ENCODE data around the gene RNASET2. TPM values are rescaled to one million over a fixed set of nuclear protein-coding genes. Genes with fewer than 3 reads are reported as not detected.
"Not testable (repeated sequence)": the region's sequence is repeated elsewhere in the genome, so short reads cannot be mapped to it uniquely, and the experiment has no call there.

RNASET2 gene
- polyA plus RNA-seq, 1 donor, result 14.3 TPM

DNA sequence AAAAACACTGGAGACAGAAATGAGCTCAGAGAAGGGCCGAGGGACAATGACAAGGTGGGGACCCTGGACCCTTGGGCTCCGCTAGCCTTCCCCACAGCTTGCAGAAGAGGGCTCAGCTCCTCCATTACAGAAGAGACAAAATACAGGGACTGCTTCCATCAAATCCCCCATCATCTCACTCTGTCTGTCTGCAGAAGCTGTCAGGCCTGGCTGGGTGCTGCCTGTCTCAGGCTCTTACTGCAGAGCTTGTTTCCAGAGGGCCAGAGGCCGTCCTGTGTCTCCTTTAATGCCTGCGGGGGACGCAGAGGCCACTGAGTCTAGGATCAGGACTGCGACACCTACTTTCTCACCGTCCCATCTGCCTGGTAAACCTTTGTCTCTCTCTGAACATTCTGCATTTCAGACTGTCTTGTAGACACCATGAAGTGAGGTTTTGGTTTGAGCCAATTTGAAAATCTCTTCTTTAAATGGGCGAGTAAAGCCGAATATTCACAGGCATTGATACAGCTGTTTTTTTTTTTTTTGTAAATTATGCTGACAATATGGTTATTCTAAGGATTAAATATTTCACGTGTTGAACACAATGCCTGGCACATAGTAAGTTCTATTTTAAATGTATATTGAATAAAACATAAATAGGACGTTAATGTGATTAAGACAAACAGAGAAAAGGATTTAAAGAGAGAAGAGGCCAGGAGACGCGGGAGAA is 28.3 kb downstream of the RNASET2 start:
- DNase-seq (ENCODE audit: low read depth), result no peak

DNA sequence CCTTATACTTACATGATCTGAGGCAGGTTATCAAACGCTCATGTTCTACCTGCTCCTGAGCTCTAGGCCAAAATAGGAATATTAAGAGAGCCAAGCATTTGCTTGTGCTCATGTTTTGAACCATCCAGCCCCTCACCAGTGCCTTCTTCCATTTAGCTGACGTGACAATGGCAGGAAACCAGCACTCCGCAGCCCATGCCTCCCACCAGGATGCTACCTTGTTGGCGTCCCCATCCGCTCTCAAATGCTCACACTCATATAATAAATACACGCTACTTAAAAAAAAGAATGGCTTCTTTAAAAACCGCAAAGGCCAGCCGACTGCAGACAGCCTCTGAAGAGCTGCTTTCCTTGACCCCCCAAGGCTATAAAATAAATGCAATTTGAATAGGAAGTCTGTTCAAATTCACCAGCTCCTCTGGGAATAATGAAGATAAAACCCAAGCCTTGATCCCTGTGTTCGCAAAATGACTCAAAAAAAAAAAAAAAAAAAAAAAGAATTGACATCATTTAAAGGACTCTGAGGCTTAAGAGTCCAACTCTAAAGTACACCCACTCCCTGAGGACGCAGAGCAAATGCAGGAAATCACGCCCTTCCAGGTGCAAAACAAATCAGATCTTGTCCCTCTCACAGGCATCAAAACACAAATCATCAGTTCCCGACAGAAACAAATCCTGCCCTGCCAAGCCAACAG is 29.0 kb downstream of the RNASET2 start:
- DNase-seq (ENCODE audit: low read depth), result no peak

DNA sequence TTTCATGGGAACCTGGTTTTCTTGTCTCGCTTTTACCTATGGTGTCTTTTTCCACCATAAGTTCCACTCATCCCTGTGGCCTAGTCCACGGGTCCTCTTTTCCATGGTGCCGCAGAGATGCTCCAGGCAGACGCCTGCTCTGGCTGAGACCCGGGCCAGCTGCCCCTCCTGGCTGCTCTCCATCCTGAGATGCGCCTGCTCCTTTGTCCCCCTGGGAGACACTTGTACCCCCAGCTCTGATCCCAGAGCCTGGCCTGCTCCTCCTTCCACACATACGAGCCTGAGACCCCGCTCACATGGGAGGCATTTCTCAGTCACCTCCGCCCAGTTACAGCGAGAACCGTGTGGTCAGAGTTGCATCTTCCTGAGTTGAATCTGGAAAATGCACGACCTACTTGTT is 29.6 kb downstream of the RNASET2 start:
- no peak for DNase-seq (ENCODE audit: low read depth)

DNA sequence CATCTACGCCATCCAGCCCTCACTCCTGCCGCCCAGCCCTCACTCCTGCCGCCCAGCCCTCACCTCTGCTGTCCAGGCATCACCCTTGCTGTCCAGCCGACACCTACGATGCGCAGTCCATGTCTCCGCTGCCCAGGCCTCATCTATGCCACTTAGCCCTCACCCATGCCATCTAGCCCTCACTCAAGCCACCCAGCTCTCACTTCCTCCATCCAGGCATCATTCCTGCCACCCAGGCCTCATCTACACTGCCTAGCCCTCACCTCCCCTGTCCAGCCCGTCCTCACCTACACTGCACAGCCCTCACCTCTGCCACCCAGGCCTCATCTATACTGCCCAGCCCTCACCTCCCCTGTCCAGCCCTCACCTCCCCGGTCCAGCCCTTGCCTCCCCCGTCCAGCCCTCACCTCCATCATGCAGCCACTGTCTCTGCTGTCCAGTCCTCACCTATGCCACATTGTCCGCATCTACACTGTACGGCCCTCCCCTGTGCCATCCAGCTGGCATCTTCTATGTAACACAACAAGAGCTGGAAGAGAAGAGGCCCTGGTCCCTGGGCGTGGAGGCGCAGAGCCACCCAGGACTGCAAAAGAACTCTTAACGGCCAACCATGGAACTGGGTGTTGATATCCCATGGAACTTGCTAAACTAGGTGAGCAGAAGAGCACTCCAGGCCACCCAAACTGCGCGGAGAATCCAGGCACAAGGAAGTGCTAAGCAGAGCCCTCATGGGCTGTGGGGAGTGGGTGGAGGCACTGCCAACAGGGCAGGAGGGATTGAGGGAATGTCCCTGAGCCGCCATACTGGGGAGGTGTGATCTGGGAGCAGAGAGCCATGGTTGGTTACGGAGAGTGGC is 31.0 kb downstream of the RNASET2 start:
- no peak for DNase-seq (ENCODE audit: low read depth)

DNA sequence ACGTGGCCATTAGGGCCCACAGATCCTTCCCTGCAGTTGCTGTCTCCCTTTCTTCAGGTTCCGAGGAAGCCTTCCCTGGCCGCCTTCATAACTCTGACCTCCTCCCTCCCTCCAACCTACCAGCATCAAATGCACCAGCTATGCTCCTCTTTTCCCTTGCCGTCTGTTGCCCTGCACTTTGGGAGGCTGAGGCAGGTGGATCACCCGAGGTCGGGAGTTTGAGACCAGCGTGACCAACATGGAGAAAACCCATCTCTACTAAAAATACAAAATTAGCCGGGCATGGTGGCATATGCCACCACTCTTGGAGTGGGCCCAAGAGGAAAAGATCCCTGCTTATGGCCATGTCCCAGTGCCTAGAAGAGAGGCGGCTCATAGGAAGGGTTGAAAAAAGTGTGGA is 31.8 kb downstream of the RNASET2 start:
- DNase-seq (ENCODE audit: low read depth), result no peak

DNA sequence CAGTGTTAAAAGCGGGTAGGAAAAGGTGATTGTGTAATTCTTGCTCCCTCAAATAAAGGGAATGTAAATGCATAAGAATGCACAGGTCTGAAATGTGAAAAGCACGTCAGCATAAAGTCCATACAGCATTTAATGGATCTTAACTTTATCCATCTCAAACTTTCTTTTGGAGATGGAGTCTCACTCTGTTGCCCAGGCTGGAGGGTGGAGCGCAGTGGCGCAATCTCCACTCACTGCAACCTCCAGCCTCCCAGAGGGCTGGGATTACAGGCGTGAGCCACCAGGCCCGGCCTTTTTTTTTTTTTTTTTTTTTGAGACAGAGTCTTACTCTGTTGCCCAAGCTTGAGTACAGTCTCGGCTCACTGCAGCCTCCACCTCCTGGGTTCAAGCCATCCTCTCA is 33.4 kb downstream of the RNASET2 start:
- no peak for DNase-seq (ENCODE audit: low read depth)

DNA sequence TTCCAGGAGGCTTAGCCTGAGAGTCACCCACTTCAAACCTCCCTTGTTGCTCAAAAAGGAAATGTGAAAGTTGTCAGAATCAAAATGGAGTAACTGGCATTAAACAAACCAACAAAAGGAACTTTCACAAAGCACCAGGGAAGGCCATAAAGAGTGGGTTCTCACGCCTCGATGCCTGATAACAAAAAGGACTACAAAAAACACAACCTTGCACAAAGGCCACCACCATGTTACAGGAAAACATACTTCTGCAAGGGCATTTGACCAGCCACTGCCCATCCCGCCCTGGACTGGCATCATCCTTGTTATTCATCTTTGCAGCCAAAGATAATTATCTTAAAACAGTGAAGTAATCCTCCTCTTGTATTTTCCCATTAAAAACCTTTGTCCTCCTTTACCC is 34.8 kb downstream of the RNASET2 start:
- no peak for DNase-seq (ENCODE audit: low read depth)

DNA sequence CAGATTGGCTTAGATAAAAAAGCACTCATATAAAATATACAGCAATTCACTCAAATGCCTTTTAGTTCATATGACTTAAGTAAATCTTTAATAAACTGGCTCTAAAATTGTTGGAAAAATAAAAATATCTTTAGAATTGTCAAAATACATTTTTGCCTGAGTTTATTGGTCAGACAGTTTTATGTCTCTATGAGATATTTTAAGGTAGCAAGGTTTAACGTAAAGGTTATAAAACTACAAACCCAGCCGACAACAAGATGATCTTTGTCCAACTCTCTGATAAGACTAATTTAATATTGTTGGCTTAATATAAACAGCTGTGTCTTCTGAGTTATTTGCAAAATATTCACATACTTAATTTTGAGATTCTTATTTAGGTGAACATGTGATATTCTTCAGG is 39.5 kb downstream of the RNASET2 start:
- DNase-seq (ENCODE audit: low read depth), result no peak

DNA sequence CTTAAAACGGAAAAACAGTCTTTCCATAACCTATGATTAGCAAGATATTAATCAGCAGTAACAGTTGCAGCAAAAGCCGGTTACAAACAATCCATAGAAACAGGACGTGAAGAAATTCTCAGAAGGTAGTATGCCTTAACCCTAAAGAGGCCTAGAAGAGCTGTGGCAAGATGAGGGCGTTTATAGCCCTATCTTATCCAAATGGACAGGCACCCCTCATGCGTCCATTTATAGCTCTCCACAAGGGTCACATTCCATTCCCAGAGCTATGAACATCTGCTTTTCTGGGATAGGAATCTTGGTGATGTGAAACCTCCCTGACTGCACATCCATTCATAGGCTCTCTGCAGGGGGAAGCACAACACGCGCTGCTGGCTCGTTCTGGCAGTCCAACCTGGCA is 40.9 kb downstream of the RNASET2 start:
- DNase-seq (ENCODE audit: low read depth), result not testable (repeated sequence)

DNA sequence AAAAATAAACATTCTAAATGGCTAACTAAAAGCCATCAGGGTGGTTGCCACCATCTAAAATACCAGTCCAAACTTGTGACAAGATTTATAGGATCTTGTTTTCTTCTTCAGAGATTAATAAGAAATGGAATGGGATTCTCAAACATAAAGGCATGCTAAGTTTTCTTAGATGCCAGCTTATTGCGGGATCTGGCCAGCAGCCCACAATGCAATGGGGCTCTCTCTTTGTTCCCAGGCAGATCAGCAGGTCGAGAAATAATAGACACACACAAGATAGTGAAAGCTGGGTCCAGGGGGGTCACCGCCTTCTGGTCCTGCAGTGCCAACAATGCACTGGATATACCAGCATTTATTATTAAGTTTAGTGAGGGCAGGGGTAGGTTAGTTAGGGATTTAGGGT is 41.4 kb downstream of the RNASET2 start:
- not testable (repeated sequence) for DNase-seq (ENCODE audit: low read depth)

DNA sequence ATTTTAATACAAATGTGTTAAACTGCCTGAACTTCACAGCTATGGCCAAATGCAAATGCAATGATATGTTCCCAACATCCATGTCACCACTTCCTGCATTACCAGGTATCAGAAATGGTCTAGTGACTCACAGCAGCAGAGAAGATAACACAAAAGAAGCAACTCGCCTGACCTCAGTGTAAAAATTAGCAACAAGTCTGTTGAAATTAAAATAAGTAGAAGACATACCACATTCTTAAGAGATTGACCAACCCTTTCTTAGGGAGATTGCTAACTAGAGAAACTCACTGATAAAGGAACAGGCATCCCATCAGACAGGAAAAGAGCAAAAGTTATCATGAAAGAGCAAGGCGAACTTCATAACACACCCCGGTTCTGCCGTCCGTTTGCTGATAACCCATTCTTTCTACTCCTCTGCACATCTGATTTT is 45.1 kb downstream of the RNASET2 start:
- no peak for DNase-seq (ENCODE audit: low read depth)

DNA sequence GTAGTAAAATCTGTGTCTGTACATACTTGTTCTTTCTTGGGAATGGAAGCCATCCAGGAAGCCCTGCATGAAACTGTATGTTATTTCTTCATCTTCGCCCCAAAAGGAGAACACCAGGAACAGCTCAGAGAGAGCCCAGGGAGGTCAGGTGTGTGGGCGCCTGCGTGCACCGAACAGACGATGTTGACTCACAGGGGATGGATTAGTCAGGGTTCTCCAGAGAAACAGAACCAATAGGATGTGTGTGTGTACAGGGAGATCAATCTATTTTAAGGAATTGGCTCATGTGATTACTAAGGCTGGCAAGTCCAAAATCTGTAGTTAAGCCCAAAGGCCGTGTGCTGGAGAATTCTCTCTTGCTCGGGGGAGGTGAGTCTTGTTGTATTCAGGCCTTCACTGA is 45.7 kb downstream of the RNASET2 start:
- DNase-seq (ENCODE audit: low read depth), result no peak

DNA sequence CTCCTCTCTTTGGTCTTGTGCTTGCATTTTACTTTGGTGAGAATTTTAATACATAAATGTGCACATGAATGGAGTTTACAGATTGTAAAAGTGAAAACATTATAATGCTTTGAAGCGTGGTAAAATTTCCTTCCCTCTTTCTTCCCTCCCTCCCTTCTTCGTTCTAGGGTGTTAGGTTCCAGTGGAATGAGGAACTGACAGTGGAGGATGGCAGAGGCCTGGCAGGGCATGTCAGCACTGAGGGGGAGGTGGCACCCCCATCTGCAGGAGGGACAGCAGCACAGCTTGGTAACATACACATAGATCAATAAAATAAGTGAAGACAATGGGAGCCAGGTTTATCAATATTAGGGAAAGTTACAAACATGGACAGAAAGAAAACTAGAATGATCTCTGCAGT is 47.5 kb downstream of the RNASET2 start:
- no peak for DNase-seq (ENCODE audit: low read depth)

DNA sequence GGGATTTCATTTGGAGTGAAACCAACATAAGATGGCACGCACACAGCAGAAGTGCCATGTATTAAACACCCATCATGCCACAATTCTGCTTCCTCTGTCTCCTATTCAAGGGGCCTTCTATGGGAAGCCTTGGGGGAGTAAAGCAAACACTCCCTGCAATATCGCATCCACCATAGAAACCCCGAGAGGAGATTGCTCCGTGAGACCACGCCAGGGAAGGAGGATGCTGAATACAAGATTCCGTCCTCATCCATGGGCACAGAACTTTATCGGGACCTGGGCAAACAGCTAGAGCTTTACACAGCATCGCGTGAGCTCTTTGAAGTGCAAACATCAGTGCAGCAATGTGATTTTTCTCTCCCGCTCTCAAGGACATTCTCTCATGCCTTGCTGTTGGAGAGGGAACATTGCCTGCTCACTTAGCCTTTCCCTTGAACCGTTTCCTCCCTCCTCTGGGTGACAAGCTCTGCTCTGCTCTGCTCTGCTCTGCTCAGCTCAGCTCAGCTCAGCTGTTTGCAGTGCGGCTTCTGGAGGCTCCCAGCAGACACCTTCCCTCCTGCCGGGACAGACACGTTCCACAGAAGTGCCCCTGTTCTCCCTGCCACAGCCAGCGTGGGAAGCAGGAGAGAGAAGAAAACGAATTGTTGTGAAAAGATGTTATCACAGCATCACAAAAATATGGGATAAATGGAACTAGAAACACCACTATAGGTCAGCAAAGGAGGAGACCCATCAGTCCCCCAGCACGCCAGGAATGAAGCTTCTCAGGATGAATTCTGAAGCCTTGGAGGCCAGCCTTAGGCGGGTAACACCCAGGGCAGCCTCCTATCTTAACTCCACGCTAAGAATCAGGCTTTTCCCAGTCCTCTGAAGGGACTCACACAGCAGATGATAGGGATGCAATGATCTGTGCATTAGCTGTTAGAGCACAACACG is 48.2 kb downstream of the RNASET2 start:
- no peak for DNase-seq (ENCODE audit: low read depth)

DNA sequence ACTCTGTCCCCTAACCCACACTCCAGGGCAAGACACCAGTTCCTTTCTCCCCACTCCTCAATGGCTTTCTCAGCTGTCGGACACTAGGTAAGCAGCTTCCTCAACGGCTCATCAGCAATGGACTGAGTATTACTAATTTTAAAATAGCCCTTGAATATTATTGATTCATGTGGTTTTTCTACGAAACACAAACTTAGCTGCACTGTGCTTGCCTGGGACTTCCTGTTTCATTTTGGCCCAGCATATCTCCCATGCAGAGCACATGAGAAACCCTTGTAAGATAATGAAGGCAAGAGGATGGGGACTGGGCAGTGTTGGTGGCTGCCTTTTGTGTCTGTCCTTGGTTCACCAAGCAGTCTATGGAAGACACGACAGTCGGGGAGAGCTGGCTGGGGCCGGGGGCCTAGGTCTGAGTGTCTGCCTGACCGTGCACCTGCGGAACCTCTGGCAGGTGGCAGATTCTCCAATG is 48.9 kb downstream of the RNASET2 start:
- DNase-seq (ENCODE audit: low read depth), result no peak

DNA sequence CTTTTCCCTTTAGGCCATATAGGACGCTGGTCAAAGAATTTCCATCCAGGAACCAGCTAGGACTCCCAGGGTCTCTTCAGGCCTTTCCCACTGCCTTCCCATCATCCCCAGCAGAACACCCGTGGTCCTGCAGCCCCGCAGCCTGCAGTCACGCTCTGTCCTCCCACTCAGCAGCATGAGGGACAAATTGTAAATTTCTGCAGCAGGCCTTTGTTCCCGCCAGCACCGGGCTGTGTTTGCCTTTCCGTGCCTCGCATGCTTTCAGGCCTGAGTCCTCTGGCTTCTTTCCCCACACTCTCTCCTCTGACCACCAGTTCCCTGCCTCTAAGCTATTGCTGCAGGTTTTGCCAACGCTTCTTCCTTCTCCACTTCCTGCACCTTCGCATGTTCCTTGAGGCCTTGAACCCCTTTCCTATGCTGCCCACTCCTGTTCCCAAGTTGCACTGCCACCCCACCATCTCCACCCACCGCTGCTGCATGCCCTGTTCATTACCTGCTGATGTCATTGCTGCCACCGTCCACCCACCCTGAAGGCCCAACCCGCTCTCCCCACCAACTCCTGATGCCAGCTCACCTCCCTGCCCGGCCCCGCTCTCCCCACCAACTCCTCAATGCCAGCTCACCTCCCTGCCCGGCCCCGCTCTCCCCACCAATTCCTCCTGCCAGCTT is 49.8 kb downstream of the RNASET2 start:
- no peak for DNase-seq (ENCODE audit: low read depth)

DNA sequence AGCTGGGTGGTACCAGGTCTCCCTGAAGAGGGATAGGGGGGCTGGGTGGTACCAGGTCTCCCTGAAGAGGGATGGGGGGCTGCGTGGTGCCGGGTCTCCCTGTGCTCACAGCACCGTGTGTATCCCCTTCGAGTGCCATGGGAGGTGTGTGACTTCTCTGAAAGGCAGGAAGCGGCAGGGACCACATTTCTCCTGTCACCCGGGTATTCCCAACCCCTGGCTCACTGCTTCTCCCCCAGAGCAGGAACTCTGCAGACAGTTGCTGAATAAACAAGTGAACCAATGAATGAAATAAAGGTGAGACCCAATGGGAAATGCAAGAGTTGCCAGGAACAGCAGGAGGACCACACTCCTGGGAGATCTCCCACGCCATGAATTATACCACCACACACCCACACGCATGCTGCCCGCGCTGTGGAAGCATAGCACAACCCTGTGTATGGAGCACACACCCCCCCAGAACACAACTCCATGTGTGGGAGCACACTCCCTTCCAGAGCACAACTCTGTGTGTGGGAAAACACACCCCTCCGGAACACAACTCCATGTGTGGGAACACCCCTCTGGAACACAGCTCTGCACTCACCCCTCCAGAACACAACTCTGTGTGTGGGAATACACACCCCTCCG is 50.7 kb downstream of the RNASET2 start:
- DNase-seq (ENCODE audit: low read depth), result no peak

DNA sequence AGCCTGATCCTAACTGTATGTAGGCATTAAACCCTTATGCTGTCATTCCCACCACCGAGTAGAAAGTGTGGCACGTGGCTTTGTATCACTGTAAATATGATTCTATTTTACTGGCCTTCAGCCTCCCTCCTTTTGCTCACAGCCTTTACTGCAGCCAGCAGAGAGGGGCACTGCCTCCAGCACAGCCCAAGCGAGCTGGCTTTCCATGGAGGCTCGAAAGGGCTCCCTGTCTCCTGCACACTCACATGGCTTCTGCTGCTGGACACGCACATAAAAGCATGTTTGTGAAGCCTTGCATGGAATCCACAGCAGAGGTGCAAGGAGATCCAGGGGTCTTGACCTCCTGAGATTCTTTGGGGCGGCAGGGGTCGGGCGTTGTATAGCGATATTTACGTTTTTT is 51.3 kb downstream of the RNASET2 start:
- DNase-seq (ENCODE audit: low read depth), result no peak

DNA sequence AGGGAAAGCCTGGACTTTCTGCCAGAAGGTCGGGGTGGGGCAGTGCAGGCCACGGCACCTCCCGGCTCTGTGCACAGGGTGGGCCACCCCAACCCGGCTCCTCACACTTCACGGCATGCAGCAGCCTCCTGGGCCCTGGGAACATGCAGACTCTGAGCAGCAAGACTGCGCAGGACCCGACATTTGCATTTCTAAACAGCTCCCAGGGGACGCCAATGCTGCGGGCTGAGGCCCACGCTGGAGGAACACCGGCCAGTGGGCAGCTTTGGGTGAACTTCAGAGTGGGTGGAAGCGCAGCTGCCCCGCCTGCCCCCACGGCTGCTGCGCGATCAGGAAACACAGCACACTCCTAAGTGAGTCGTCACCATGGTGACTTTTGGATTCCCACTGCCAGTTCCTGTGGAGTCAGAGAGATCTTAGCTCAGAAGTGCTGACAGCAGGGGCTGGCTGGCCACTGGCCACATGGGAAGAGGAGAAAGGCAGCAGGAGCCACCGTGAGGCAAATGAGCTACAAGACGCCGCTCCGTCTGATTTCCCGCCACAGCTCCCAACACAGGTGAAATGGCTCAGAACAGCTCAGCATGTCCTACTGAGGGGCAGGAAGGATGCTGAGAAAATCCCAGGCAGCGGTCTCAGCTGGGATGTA is 52.1 kb downstream of the RNASET2 start:
- no peak for DNase-seq (ENCODE audit: low read depth)

DNA sequence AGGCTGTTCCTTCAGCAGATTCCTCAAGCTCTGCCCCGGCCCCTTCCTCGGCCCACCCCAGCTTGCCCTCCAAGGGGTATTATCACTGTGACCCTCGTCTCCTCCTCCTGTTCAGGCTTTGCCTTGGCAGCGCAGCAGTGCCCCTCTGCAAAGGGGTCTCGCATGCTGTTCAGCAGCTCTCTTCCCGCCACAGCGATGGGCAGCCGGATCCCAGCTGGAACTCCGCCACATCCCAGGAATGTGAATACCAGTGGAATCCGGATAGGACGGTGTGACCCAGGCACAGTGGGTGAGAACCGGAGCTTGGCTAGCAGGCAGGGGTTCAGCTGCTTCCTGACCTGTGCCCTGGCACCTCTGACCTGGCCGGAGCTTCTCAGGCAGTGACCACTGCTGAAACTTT is 52.9 kb downstream of the RNASET2 start:
- DNase-seq (ENCODE audit: low read depth), result no peak

All from forelimb muscle (tissue), 1 donor.